Hematopoietic multipotent progenitor cell treated with erythropoietin and hydrocortisone succinate and interleukin-3 and kit ligand, for 6 days (in vitro differentiated cells): ENCODE results near the gene FOXF2.
A peak's percentile ranks its signal among the peaks of the same experiment; 100 is the strongest.
"Not testable (repeated sequence)": the region's sequence is repeated elsewhere in the genome, so short reads cannot be mapped to it uniquely, and the experiment has no call there.

Source experiments
- DNase-seq: peaks from one replicate; pipeline ENCODE4 v3.0.0-alpha.2; 2015

FOXF2 gene

GRCh38 chr6:1389369-1390132 lies at the start of gene FOXF2:
Gene FOXF2, plus strand, starts transcription at chr6:1389576. Its CDS starts 372 bp downstream, at chr6:1389948.
- DNase-seq, result no peak

DNA sequence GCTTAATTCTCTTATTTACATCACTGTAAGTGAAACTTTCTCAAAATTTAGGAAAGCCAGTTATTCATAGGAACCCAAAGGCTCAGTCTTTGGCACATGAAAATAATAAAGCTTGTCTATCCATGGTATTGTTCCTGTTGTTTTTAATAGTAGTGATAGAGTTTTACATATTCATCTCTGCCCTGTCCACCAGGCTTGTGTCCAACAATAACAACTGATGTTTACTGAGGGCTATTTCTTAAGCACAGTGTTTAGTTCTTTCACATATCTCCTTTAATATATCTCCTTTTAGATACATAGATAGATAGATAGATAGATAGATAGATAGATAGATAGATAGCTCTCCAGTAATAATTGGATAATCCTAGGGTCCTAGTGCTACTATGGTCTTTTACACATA lies 43.3 kb upstream of the FOXF2 start:
- DNase-seq, result no peak

GRCh38 chr6:1346558-1347091 lies 42.8 kb upstream of the FOXF2 start:
- DNase-seq, result no peak

DNA sequence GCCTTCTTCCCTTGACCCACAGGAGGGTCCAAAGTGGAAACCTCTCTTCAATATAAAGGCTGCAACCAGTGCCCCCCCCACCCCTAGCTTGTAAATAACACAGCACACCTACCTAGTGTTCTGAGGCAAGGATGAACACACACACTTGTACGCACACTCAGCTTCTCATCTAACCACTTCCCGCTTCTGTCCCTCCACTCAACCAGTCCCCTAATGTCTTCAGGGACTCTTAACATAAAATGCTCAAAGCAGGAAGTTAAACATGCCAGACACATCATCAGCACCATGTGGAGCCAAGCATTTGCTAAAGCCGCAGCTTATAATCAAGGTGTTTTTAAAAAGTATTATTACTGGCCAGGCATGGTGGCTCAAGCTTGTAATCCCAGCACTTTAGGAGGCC lies 42.2 kb upstream of the FOXF2 start:
- no peak for DNase-seq

GRCh38 chr6:1348675-1349074 lies 40.7 kb upstream of the FOXF2 start:
- DNase-seq, result no peak

DNA sequence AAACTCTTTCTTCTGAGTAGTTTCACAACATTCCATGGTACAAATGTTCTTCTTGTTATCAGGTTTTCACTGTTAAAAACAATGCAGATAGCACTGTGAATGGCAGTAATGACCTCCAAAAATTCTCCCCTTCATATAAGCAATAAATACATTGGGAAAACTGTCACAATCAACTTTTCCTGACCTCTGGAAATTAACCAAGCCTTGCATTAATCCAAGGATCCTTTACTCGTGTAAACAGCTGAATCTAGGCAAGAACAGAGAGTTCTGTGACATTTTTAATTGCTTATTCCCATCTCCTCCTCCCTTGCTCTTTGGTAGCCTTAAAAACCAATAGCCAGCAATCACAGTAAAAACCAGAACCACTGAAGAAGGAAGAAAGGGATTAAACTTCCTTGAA lies 39.7 kb upstream of the FOXF2 start:
- no peak for DNase-seq

DNA sequence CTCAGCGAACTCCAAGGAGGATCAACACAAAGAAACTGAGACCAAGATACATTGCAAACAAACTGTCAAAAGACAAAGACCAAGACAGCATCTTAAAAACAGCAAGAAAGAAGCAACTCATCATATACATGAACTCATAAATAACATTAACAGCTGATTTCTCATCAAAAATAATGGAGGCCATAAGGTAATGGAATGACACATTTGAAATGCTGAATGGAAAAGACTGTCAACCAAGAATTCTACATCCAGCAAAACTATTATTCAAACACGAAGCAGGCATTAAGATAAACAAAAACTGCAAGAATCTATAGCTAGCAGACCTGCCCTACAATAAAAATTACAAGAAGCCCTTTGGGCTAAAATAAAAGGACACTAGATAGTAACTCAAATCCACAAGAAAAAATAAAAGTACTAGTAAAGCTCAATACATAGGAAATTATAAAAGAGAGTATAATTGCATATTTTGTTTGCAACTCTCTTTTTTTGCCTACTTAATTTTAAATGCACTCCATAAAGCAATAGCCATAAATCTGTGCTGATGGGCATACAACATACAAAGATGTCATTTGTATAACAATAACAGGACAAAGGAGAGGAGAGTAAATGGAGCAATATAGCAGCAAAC lies 37.9 kb upstream of the FOXF2 start:
- DNase-seq, result no peak

GRCh38 chr6:1355068-1355467 lies 34.3 kb upstream of the FOXF2 start:
- DNase-seq, result not testable (repeated sequence)

GRCh38 chr6:1361717-1362116 lies 27.7 kb upstream of the FOXF2 start:
- DNase-seq, result not testable (repeated sequence)

DNA sequence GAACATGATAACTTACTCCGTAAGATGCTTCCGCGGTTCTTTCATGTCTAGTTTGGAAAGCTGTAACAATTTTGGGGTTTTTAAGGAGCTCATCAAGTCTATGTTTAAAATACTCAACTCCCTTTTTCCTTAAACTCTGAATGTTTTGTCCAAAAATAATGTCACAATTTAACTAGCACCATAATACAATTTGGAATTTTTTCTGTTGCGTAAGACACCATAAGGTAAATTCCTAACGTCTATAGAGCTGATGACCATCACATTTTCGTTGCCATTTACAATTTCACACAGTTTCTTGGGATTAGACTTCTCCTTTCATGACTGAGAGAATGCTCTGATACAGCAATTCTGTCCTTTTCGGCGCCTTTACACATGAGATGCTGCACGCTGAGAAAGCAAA lies 26.7 kb upstream of the FOXF2 start:
- no peak for DNase-seq

DNA sequence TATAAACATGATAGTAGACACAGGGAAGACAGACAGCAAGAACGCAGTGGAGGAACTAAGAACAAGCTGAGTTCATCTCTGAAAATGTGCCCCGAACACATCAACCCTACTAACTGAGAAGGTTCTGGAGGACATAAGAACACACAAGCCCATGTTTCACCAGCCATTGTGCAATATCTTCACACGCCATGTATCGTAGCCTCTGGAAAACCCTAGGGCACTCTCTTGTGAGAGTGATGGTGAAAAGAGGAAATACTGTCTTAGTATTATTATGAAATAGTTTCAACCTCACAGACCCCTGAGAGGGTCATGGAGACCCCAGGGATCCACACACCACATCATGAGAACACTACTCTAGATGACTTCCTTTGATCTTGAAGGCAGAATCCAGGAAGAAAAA lies 26.1 kb upstream of the FOXF2 start:
- no peak for DNase-seq

GRCh38 chr6:1363729-1364572 lies 25.4 kb upstream of the FOXF2 start:
- peak; percentile 3 for DNase-seq

GRCh38 chr6:1364791-1365190 lies 24.6 kb upstream of the FOXF2 start:
- no peak for DNase-seq

DNA sequence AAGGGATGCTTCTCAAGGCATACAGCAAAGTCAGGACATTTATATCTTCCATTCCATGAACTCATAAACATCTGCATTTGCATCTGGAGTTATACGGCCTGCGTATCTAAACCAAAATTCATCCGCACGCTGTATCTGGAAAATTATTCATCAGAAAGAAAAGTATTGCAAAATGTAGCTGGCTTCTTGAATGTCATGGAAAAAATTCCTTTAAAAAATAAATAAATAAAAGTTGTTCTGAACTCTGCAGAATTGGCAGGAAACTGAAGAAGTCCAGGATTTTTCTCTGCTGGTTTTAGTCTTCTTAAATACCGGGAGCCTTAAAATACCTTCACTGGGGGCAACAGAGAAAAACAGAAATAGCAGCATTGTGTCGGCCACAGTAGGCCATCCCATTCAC lies 23.7 kb upstream of the FOXF2 start:
- no peak for DNase-seq

- DNase-seq, result no peak
These were observed 21.6 kb upstream of the FOXF2 start for GRCh38 chr6:1367771-1368170.

DNA sequence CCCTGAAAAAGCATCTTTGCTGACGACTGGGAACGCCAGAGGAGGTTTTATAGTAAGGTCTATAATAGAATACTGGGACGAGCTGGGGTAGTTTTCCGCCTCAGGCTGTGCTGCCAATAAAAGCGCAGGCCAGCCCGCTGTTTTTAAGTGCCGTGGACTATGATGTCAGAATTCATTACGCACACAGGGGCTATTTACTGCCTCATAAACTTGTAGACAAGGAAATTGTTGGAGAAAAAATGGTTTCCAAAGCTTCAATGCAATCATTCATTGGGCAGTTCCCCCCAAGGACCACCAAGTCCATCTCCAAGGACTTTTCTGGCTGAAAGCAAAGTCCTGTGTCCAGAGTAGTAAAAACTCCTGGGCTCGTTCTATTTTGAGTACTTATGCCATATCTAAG lies 20.4 kb upstream of the FOXF2 start:
- DNase-seq, result no peak

DNA sequence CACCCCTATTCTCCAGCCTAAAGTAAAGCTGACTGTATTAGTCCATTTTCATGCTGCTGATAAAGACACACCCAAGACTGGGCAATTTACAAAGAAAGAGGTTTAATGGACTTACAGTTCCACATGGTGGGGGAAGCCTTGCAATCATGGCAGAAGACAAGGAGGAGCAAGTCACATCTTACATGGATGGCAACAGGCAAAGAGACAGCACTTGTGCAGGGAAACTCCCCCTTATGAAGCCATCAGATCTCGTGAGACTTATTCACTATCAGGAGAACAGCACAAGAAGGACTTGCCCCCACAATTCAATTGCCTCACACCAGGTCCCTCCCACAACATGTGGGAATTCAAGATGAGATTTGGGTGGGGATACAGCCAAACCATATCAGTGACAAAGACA lies 19.7 kb upstream of the FOXF2 start:
- DNase-seq, result not testable (repeated sequence)

- DNase-seq, result no peak
These were observed 17.4 kb upstream of the FOXF2 start for GRCh38 chr6:1371933-1372332.

GRCh38 chr6:1372690-1373089 lies 16.7 kb upstream of the FOXF2 start:
- no peak for DNase-seq

GRCh38 chr6:1376653-1377052 lies 12.7 kb upstream of the FOXF2 start:
- DNase-seq, result no peak

GRCh38 chr6:1377526-1377925 lies 11.8 kb upstream of the FOXF2 start:
- no peak for DNase-seq

DNA sequence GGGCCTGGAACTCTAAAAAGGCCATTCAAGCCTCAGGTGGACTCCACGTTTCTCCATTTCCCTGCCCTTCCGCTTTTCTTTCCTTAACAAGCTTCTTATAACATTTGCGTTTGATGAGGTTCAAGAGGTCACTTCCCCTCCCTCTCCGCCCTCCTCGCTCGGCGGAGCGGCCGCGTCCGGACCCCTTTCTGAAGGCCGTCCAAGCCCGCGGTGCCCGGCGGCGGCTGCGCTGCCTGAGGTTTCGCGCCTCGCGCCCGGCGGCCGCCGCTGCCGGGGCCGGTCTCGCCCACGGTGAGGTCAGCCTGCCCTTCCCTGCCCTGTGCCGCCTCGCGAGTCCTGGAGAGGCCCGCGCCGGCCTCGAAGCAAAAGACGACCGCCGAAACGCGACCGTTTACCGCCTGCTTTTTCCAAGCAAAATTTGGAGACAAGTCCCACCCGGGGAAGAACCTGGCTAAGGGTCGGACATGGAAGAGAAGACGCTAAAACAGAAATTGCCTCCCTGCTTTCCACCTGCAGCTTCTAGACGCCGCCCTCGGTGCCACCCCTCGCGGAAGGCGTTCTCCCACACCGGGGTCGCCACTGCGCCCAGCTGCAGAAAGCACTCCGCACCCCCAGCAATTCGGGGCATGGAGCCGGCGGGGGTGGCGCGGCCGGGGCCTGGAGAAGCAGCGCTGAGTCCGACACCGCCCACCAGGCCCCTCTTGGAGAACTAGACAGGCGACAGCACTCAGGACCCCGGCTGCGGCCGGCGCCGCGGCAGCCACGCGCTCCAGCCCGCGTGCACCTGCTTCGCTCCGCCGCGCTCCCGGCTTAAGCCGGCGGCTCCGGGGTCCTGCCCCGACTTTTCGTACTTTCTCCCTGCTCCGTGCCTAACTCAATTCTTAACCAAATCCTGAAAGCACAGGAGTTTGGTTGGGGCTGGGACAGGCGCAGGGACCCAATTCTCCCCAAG lies 11.0 kb upstream of the FOXF2 start:
- DNase-seq, result no peak
